GM19035 (cell line): ENCODE data around the gene ANKRD13A.
A peak's percentile ranks its signal among the peaks of the same experiment; 100 is the strongest.

Experiments
- ATAC-seq: cut with Tn5 transposase; IDR thresholded peaks from one replicate; pipeline ENCODE4 v1.9.1; 2021; ENCODE audit not compliant: unreplicated experiment

Gene ANKRD13A

DNA sequence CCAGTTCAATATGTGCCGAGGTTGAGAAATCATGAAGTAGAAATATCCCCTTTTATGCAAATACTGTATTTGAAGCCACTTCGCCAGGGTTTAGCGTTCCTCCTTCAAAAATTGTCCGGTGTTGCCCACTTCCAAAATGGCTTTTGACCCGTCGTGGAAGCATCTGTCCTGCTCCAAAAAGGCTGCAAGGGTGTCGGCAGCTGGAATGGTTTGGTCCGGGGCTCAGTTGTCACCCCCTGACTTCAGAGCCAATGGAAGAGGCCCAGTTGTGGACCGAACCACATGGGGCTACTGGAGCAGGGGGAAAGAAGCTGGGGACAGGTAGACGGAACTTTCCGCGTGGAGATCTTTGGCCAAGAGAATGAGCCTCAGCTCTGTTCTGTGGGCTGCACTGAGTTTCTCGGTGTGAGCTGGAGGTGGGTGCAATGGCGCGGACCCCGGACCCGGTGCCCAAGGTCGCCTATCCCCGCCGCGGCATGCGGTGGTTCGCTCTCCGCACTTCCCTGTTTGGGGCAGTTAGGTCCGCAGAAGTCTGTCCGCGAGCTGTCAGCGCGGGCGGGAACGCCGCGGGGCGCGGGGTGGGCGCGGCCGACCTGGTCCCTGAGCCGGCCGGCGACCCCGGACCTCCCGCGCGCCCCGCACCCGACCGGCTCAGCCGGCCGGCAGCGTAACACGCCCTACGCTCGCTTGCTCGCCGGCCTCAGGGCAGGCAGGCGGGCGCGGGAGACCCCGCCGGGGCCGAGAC lies at the start of gene ANKRD13A:
ANKRD13A (plus strand) TSS at position 527 of the 745 bp plus-strand sequence. CDS start 259 bp downstream, outside the sequence.
- ATAC-seq: peak; percentile 52

- no peak for ATAC-seq
Observed at GRCh38 chr12:109950625-109951024, 48.6 kb upstream of the ANKRD13A start.

GRCh38 chr12:109951136-109951535 lies 48.1 kb upstream of the ANKRD13A start:
- no peak for ATAC-seq

DNA sequence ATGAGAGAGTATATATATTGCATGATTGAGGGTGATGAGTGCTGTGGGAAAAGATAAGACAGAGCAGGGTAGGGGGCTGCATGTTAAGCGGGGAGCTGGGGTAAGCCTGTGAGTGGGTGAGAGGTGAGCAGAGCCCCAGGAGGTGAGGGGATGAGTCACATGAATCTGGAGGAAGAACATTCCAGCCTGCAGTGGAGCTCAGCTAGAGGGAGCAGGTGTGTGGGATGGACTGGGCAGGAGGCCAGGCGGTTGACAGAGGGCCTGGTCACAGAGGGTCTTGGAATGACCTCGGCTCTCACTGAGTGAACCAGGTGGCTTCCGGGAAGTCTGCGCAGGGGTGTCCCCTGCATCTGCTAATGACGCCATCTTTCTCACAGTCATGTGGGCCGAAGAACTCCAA lies 47.5 kb upstream of the ANKRD13A start:
- ATAC-seq: no peak

- ATAC-seq: no peak
Observed at GRCh38 chr12:109952160-109952858, 46.9 kb upstream of the ANKRD13A start.

DNA sequence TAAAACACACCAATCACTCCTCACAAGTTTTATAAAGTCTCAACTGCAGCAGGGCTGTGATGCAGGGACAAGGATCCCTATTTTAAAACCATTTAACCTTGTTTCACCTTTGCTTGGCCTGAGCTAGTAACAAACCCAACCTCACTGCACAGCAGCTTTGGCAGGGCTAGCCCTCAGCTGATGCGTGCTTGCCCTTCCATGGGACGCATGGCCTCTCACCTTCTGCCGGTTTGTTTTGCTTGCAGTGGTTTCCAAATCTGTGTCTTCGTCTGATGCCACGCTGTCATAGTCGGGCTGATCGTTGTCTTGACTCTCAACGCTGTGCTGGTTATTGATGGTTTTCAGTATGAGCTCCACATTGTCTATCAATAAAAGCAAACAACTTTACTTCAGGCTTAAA lies 46.4 kb upstream of the ANKRD13A start:
- no peak for ATAC-seq

DNA sequence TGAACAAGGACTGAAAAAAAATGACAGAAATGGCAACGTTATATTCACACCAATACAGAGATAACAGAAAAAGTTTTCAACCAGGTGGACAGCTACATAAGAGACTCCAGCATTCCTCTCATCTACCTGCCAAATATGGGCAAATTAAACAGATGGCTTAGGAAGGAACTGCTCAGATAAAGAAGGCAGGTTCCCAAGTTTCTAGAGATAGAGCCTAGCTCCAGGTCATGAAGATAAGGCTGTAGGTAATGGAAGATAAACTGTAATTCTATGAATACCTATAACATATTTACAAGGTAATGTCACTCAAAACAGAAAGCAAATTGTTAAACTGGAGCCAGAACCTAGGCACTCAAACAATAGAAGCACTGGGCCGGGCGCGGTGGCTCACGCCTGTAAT lies 45.6 kb upstream of the ANKRD13A start:
- no peak for ATAC-seq

- no peak for ATAC-seq
Observed at GRCh38 chr12:109958374-109958773, 40.9 kb upstream of the ANKRD13A start.

- no peak for ATAC-seq
Observed at GRCh38 chr12:109959411-109960093, 39.7 kb upstream of the ANKRD13A start.

- ATAC-seq: no peak
Observed at GRCh38 chr12:109961201-109961600, 38.0 kb upstream of the ANKRD13A start.

DNA sequence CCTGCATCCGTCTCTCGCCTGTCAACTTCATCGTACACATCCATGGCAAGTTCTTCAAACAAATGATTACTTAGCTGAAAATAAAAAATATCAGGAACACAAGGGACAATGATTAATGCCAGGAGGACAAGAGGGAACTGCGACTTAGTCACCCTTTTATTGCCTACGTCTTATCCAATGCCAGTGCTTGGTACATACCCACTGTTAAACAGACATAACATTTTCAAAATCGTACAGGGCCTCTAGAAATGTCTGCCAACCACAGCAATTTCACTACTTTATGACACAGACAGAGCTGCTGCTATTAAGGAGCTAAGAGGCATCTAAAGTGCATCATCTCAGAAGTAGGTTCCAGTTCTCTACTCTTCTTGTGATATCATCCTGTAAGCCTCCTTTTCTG lies 37.6 kb upstream of the ANKRD13A start:
- no peak for ATAC-seq

DNA sequence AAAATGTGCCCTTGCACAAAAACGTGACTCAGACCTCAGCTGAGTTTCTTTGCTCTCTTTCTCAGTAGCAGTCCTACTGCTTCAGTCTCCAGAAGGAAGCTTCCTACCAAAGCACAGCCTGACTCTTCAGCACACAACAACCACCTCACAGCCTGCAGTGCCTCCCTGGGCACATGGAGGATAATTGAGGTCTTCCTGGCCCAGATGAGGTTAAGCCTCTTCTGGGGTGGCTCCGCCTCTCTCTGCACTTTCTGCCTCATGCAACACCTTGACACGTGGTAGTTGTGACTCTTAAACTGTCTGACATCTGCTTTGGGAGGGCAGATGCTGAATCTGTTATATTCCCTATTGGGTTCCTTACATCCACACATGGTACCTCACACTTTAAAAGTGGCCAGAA lies 36.8 kb upstream of the ANKRD13A start:
- no peak for ATAC-seq

GRCh38 chr12:109963330-109963729 lies 35.9 kb upstream of the ANKRD13A start:
- ATAC-seq: no peak

- ATAC-seq: no peak
Observed at GRCh38 chr12:109963743-109964429, 35.3 kb upstream of the ANKRD13A start.

GRCh38 chr12:109966546-109966945 lies 32.7 kb upstream of the ANKRD13A start:
- ATAC-seq: no peak

- ATAC-seq: no peak
Observed at GRCh38 chr12:109967383-109968031, 31.7 kb upstream of the ANKRD13A start.

- no peak for ATAC-seq
Observed at GRCh38 chr12:109968032-109968420, 31.2 kb upstream of the ANKRD13A start.

- ATAC-seq: no peak
Observed at GRCh38 chr12:109968801-109969200, 30.4 kb upstream of the ANKRD13A start.

- no peak for ATAC-seq
Observed at GRCh38 chr12:109972821-109973220, 26.4 kb upstream of the ANKRD13A start.

- no peak for ATAC-seq
Observed at GRCh38 chr12:109981311-109981710, 17.9 kb upstream of the ANKRD13A start.

GRCh38 chr12:109982210-109982609 lies 17.0 kb upstream of the ANKRD13A start:
- ATAC-seq: no peak
